ENCODE measurements around the gene ACSF3.

ACSF3 gene

DNA sequence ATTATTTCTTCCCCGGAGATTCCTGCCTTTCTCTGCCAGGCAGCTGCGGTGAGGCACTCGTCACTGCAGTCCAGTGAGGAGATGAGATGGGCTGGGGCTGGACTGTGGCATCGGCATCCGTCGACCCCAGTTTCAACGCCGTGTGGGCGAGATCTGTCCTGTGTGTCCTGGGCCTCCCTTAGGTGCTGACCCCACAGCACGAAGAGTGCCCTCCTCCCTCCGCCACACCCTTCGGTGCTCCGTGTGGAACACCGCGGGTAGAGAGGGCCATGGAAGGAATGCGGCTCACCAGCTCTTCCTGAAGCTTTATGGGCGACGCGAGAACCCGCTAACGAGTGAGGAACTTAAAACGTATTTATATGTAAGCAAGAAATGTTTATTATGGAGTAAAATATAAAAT, 17.6 kb downstream of the ACSF3 start:
- POLR2A ChIA-PET: no interaction called here
- CTCF ChIA-PET: no interaction called here
- H3K4me3 ChIP-seq (ENCODE audit: low read depth, low read length): no peak overlapping the region
- TF ChIP-seq, protein P1, sequence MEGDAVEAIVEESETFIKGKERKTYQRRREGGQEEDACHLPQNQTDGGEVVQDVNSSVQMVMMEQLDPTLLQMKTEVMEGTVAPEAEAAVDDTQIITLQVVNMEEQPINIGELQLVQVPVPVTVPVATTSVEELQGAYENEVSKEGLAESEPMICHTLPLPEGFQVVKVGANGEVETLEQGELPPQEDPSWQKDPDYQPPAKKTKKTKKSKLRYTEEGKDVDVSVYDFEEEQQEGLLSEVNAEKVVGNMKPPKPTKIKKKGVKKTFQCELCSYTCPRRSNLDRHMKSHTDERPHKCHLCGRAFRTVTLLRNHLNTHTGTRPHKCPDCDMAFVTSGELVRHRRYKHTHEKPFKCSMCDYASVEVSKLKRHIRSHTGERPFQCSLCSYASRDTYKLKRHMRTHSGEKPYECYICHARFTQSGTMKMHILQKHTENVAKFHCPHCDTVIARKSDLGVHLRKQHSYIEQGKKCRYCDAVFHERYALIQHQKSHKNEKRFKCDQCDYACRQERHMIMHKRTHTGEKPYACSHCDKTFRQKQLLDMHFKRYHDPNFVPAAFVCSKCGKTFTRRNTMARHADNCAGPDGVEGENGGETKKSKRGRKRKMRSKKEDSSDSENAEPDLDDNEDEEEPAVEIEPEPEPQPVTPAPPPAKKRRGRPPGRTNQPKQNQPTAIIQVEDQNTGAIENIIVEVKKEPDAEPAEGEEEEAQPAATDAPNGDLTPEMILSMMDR (IDR thresholded peaks at IDR 0.05; ENCODE audit: insufficient read depth, low read length, missing control alignments): no peak
- DNase-seq (ENCODE audit: low read depth, low spot score): no peak

DNA sequence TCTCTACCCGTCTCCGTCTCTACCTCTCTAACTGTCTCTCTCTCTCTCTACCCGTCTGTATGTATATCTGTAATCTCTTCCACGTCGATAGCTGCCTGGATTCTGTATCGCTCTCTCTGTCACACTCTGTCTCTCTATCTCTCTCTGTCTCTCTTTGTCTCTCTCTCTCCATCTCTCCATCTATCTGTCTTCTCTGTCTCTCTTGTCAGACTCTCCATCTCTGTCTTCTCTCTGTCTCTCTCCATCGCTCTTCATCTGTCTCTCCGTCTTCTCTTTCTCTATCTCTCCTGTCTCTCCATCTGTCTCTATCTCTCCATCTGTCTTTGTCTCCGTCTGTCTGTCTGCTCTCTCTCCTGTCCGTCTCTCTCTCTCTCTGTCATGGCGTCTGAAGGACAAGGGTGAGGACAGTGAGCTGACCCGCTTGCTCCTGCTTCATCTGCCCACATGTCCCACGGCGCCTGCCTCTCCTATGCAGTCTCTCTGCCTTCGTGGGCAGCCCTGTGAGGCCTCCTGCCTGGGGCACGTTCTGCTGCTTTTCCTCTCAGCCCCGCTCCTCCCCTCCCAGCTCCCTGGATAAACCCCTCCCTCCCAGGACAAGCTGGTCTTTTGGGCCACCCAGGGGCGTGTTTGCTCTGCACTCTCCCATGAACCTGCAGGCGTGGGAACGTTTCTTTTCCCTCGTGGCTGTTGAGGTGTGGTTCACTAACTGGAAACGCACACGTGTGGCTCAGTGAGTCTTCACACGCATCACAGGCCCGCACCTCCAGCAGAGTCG, 18.9 kb downstream of the ACSF3 start:
- ChIA-PET CTCF (no interaction called here), POLR2A (no interaction called here)
- H3K4me3 ChIP-seq (ENCODE audit: low read depth, low read length): no peak overlapping the region
- no peak for DNase-seq (ENCODE audit: low read depth, low spot score)
- TF ChIP-seq, protein P1 (IDR thresholded peaks at IDR 0.05; ENCODE audit: insufficient read depth, low read length, missing control alignments): no peak

DNA sequence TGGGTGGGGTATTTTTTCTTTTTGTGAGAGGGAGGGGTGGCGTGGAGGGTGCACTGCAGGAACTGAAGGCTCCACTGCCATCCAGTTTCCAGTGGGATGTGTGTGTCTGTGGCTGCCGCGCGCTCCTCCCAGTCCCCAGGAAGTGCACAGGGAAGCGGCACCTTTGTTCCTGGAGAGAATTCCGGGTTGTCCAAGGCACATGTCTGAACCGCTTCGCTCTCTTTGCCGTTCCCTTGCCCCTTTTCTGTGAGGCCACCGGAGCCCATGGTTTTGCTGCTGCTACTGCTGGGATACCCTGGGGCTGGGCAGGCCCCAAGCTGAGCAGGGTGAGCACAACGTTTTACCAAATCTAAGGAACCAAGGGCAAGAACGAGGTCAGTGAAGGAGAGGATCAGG, 19.5 kb downstream of the ACSF3 start:
- ChIA-PET POLR2A (no interaction called here), CTCF (no interaction called here)
- no peak for DNase-seq (ENCODE audit: low read depth, low spot score)
- TF ChIP-seq, protein P1 (IDR thresholded peaks at IDR 0.05; ENCODE audit: insufficient read depth, low read length, missing control alignments): no peak
- no peak overlapping the region for H3K4me3 ChIP-seq (ENCODE audit: low read depth, low read length)

DNA sequence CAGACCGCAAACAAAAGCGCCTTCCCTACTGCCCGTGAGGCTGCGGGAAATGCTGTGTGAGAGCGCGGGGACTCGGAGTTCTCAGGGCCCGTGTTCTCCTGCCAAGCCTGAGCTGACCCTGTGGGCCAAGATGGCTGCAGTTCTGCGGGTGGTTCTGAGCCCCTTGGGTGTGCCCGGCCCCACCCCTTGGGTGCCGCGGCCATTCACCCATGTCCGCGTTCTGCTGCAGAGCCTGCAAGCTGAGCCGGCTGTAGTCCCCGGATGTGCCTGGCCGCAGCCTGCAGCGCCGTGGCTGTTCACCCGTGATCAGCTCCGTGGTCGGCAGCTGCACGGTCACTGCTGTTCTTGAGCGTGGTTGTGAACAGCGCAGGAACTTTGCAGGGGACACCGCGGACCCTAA, 20.0 kb downstream of the ACSF3 start:
- POLR2A ChIA-PET: no interaction called here
- H3K4me3 ChIP-seq (ENCODE audit: low read depth, low read length): no peak overlapping the region

DNA sequence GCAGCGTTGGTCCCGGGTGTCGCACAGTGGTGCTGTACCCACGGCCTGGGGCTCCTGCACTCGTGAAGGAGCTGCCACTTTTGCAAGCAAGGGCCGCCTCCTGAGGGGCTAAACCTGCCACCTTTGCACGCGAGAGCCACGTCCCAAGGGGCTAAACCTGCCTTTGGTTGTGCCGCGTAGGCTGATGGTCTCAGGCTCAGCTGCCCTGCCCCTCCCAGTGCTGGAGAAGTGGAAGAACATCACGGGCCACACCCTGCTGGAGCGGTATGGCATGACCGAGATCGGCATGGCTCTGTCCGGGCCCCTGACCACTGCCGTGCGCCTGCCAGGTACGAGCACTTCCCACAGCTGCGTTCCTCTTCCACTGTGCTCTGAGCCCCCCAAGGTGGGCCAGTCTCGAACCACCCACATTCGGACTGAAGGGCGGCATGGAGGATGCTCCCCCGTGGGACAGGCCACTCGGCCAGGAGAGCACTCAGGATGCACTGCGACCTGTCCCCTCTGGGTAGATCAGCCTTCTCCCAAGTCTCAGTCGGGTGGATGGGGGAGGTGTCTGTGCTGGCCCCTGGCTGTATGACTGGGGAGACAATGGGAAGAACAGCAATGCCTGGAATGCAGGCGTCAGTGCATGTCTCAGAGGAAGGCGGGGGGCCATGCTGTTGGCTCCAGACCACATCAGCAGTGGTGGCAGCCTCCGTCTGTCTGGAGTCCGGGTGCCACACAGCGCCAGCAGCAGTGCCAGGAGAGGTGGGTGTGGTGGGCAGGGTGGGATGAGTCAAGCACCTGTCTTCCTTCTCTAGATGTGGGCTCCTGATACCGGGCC, 20.7 kb downstream of the ACSF3 start:
- ChIA-PET POLR2A (no interaction called here), CTCF (no interaction called here)
- H3K4me3 ChIP-seq (ENCODE audit: low read depth, low read length): no peak overlapping the region
- TF ChIP-seq, protein P1 (IDR thresholded peaks at IDR 0.05; ENCODE audit: insufficient read depth, low read length, missing control alignments): no peak
- DNase-seq (ENCODE audit: low read depth, low spot score): no peak

More for the DNA sequence above, 20.0 kb downstream of the ACSF3 start:
- CTCF ChIA-PET: no interaction called here
- TF ChIP-seq, protein P1 (IDR thresholded peaks at IDR 0.05; ENCODE audit: insufficient read depth, low read length, missing control alignments): no peak
- no peak for DNase-seq (ENCODE audit: low read depth, low spot score)

DNA sequence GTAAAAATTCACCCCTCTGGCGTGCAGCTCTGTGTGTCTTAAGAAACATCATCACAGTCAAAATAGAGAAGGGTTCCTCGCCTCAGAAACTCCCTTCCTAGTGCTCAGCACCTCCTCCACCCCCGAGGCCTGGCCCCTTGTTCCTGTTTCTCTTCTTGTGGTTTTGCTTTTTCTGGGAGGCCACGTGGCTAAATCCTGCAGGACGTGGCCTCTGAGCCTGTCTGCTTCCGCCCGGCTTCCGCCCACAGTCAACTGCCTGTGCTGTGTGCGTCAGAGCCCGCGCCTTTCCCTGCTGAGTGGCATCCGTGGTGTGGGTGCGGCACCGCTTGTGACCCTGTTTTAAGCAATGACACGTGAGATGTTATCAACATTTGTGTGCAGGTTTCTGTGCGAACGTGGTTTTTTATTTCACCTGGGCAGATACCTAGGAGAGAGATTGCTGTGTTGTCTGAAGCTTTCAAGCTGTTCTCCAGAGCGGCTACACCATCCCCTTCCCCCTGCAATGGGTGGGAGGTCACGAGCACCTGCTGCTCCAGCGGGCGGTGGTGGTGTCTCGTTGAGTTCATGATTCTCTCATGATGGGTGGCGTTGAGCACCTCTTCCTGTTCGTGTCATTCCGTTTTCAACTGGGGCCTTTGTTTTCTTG, 21.7 kb downstream of the ACSF3 start:
- TF ChIP-seq, protein P1 (IDR thresholded peaks at IDR 0.05; ENCODE audit: insufficient read depth, low read length, missing control alignments): no peak
- DNase-seq (ENCODE audit: low read depth, low spot score): no peak
- ChIA-PET POLR2A (no interaction called here), CTCF (no interaction called here)
- no peak overlapping the region for H3K4me3 ChIP-seq (ENCODE audit: low read depth, low read length)

All from AG04449 (cell line).